PC-3 (cell line): ENCODE measurements around the gene DLEU7.

ENCODE experiments used
- CTCF ChIP-seq: fragments of 300-600 bp; sonication (generic); conservative IDR thresholded peaks from 2 replicates; pipeline ENCODE4 v1.5.1; 2017; ENCODE audit warnings: antibody characterized with exemption, low read depth, mild to moderate bottlenecking, low read length
- EZH2 ChIP-seq: fragments of 300-600 bp; sonication (generic); IDR thresholded peaks from one replicate; pipeline ENCODE4 v1.6.1; 2017; ENCODE audit warnings: antibody characterized with exemption, mild to moderate bottlenecking, low read length; ENCODE audit not compliant: unreplicated experiment

DNA sequence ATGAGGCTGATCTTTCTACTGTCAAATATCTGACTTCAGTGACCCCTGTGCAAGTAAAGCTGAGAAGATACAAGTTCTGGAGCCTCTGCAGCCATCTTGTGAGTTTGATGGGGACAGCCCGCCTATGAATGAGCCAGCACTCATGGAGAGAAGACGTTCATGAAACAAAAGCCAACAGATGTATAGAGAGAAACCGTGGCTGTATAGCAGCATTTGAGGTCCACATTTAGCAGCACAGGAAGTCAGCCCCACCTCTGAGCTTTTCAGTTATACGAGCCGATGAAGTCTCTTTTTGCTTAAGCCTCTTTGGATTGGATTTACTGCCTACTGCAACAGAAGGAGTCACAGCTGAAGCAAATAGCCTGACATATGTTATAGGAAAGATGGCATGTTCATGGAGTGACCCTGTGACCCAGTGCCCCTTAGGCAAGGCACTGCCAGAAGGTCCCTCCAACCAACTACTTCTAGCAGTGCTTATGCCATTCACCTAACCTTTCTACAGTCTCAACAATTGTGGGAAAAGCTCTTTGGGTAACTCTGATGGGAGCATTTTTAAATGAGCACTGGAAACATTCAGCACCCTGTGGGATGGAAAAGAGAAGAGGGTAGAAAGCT, 3.5 kb upstream of the DLEU7 start:
- TF ChIP-seq CTCF: no peak
- TF ChIP-seq EZH2: no peak
